GM10248 (cell line): ENCODE results near the gene CACNA2D3.

Experiments used
- CTCF ChIA-PET: fragments of 300-600 bp; sonication (Branson Sonifier 250); formaldehyde crosslinking; extraction: SDS; loops from one replicate; lab custom pipeline; 2021; ENCODE audit warnings: antibody characterized with exemption; lab: Yijun Ruan, JAX
- POLR2A ChIA-PET: fragments of 350-650 bp; sonication (Branson Sonifier 250); formaldehyde crosslinking; extraction: SDS; loops from one replicate; lab custom pipeline; 2020; ENCODE audit warnings: antibody characterized with exemption; lab: Yijun Ruan, JAX
- DNase-seq: peaks from one replicate; pipeline ENCODE4 v3.0.0; 2012; ENCODE audit errors: extremely low spot score
- TF ChIP-seq, protein P1 (sequence below): IDR thresholded peaks from 2 replicates; pipeline ENCODE4 v1.5.1; 2012; ENCODE audit warnings: mild to moderate bottlenecking, low read depth; ENCODE audit errors: extremely low read depth, missing control alignments, control extremely low read depth

The CACNA2D3 gene

DNA sequence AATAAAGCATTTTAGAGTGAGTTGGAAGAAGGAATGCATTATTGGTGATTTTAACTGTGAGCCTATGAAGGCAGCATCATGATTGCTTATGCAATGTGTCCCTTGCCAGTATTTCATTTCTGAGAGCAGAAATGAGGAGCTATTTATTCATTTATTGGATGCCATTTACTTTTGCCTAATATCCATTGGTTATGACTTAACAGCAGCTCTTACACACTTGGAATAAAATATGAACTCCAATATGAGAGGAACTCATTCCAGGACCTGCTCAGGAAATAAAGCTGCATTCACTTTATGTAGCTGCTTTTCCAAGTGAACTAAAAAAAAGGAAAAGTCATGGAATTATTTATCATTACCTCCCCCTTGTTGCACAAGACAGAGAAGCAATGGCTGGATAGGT, 525.4 kb downstream of the CACNA2D3 start:
- TF ChIP-seq, protein P1, sequence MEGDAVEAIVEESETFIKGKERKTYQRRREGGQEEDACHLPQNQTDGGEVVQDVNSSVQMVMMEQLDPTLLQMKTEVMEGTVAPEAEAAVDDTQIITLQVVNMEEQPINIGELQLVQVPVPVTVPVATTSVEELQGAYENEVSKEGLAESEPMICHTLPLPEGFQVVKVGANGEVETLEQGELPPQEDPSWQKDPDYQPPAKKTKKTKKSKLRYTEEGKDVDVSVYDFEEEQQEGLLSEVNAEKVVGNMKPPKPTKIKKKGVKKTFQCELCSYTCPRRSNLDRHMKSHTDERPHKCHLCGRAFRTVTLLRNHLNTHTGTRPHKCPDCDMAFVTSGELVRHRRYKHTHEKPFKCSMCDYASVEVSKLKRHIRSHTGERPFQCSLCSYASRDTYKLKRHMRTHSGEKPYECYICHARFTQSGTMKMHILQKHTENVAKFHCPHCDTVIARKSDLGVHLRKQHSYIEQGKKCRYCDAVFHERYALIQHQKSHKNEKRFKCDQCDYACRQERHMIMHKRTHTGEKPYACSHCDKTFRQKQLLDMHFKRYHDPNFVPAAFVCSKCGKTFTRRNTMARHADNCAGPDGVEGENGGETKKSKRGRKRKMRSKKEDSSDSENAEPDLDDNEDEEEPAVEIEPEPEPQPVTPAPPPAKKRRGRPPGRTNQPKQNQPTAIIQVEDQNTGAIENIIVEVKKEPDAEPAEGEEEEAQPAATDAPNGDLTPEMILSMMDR, result no peak
- CTCF ChIA-PET, result no interaction called here
- no peak for DNase-seq
- POLR2A ChIA-PET, result no interaction called here

DNA sequence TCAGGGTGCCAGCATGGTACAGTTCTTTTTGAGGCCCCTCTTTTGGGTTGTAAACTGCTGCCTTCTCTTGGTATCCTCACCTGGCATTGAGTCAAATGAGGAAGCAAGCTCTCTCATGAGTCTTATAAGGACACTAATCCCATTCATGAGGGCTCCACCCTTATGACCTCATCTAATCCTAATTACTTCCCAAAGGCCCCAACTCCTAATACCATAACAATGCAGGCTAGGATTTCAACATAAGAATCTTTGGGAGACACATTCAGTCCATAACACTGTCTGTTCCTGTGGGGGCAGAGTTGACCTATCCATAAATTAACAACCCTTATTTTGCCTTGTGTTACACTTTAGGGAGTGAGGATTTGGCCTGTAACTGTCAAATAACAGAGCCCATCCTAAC, 527.2 kb downstream of the CACNA2D3 start:
- ChIA-PET POLR2A (no interaction called here), CTCF (no interaction called here)
- DNase-seq, result no peak
- TF ChIP-seq, protein P1, result no peak

DNA sequence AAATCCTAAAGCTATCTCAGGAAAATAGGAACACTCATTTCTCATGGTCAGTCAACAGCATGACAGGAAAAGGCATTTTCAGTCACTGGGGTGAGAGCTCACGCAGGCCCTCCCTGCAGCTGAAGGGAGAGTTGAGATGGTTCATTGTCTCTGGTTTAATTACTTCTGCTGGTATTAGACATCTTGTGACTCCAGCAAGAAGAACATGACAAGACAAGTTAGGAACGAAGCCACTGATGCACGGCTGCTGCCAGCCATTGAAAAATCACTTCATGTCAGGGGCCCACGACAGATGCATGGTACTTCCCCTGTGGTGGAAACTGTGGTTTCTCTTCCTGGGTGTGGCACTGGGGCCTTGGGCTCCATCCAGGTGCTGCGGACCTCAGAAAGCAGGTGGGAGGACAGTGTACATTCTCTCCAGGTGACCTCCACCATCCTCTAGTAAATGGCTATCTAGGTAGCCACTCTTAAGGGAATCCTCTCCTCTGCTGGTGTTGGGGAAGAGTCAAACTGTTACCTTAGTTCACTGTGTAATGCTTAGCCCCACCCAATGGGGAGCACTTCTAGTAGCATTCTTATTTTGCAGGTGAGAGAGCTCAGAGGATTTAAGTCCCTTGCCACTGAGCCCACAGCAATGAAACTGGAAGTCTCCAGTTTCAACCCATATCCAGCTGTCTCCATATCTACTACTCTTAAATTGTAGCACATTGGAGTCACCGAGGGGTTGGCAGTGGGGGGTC, 531.3 kb downstream of the CACNA2D3 start:
- CTCF ChIA-PET, result interaction anchor here (1.5 kb wide), 1 partner anchor 12 kb away, joined by 3 read pairs; no protein-coding TSS in a partner anchor
- POLR2A ChIA-PET, result no interaction called here
- DNase-seq, result no peak
- TF ChIP-seq, protein P1, result no peak

DNA sequence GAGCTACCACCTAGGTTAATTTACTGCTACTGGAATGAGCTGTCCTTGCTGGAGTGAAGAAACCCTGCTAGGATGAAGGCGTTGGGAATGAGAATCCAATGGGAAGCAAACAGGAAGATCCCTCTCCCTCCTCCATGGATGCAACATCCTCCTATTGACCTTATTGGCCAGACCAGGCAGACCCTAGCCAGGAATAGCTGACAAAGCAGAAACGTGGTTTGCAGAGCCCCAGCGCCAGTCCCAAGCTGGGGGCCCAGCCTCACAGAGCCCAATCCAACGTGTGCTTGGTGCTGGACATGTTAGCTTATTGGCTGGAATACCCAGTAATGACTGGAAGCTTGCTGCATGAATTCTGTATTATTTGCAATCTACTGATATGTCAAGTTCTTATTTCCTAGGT, 532.4 kb downstream of the CACNA2D3 start:
- TF ChIP-seq, protein P1, result no peak
- no peak for DNase-seq
- CTCF ChIA-PET, result interaction anchor here (1.5 kb wide), 1 partner anchor 11 kb away, joined by 3 read pairs; no protein-coding TSS in a partner anchor
- POLR2A ChIA-PET, result no interaction called here

DNA sequence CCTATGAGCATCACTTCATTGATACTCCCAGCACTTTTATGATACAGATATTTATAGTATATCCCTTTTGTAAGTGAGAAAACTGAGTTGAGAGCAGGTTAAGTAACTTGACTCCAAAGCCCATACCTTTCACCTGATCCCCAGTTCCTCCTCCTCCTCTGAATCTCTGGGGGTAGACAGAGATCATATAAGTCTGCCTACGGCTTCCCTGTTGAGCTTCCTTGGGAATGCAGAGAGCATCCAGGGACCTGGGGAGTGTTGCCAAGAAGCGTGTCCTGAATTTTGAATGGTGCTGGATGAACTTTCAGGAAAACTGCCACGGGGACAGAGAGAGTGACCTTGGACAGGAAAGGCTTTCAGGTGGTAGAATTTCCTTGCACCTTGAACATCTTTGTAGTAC, 537.0 kb downstream of the CACNA2D3 start:
- CTCF ChIA-PET, result no interaction called here
- TF ChIP-seq, protein P1, result no peak
- POLR2A ChIA-PET, result no interaction called here
- DNase-seq, result no peak

DNA sequence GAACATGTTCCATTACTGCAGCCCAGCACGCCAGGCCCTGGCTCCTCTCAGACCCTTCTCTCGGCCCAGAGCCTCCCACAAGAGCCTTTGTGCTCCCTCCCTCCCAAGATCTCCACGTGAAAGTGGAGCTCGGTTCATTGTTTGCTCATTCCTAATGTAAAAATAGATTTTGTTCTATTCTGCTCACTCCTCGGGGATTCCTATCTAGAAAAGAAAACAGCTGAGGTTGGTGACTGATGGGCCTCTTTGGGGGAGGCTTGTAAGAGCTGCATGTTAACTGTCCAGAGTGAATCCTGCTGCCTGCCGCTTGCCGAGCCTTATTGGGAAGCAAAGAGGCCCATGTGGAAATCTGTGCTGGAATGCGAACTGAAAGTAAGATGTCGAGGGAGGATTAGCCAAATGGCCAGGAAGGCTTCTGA, 538.4 kb downstream of the CACNA2D3 start:
- TF ChIP-seq, protein P1, result no peak
- POLR2A ChIA-PET, result no interaction called here
- CTCF ChIA-PET, result no interaction called here
- no peak for DNase-seq
